GM18867 (cell line): Measurements from ENCODE around the gene ABCA9.

Experiments used
- ATAC-seq: cut with Tn5 transposase; IDR thresholded peaks from one replicate; pipeline ENCODE4 v1.9.1; 2021; ENCODE audit warnings: mild to moderate bottlenecking, moderate library complexity; ENCODE audit not compliant: unreplicated experiment

ABCA9 gene

GRCh38 chr17:69069226-69069750 is 8.6 kb upstream of the ABCA9 start:
- no peak for ATAC-seq

- ATAC-seq, result no peak
These were observed 6.7 kb upstream of the ABCA9 start for GRCh38 chr17:69067274-69068047.

- no peak for ATAC-seq
These were observed 5.8 kb upstream of the ABCA9 start for GRCh38 chr17:69066482-69066881.

GRCh38 chr17:69065113-69065512 is 4.4 kb upstream of the ABCA9 start:
- ATAC-seq, result no peak

- ATAC-seq, result no peak
These were observed 3.7 kb upstream of the ABCA9 start for GRCh38 chr17:69064476-69064875.

- no peak for ATAC-seq
These were observed 3.3 kb upstream of the ABCA9 start for GRCh38 chr17:69064001-69064400.

GRCh38 chr17:69062860-69063581 is 2.3 kb upstream of the ABCA9 start:
- no peak for ATAC-seq

- no peak for ATAC-seq
These were observed 1.2 kb upstream of the ABCA9 start for GRCh38 chr17:69061721-69062556.

GRCh38 chr17:69059458-69060175 is 1.1 kb downstream of the ABCA9 start:
- no peak for ATAC-seq

GRCh38 chr17:69058165-69058564 is 2.6 kb downstream of the ABCA9 start:
- no peak for ATAC-seq

GRCh38 chr17:69057280-69057679 is 3.4 kb downstream of the ABCA9 start:
- ATAC-seq, result no peak

GRCh38 chr17:69056179-69056823 is 4.4 kb downstream of the ABCA9 start:
- ATAC-seq, result no peak

GRCh38 chr17:69055334-69055733 is 5.4 kb downstream of the ABCA9 start:
- ATAC-seq, result no peak

- no peak for ATAC-seq
These were observed 9.5 kb downstream of the ABCA9 start for GRCh38 chr17:69050999-69051775.

GRCh38 chr17:69048634-69049033 is 12.1 kb downstream of the ABCA9 start:
- no peak for ATAC-seq

GRCh38 chr17:69047368-69048263 is 13.1 kb downstream of the ABCA9 start:
- no peak for ATAC-seq

GRCh38 chr17:69046121-69046807 is 14.5 kb downstream of the ABCA9 start:
- no peak for ATAC-seq

GRCh38 chr17:69045646-69046045 is 15.1 kb downstream of the ABCA9 start:
- no peak for ATAC-seq
